Smooth muscle cell (in vitro differentiated cells): ENCODE results near the gene SETD3. TPM values are rescaled to one million over a fixed set of nuclear protein-coding genes. Genes with fewer than 3 reads are reported as not detected.

Experiments
- DNase-seq: peaks from one replicate; lab custom pipeline; 2025; ENCODE audit not compliant: unreplicated experiment; lab: John Stamatoyannopoulos, UW
- H2AFZ ChIP-seq: fragments of 200-600 bp; sonication (generic); 2 replicates; pipeline ENCODE4 v1.6.0; 2016; ENCODE audit warnings: antibody characterized with exemption, low read depth, mild to moderate bottlenecking
- H3F3A ChIP-seq: fragments of 200-600 bp; sonication (generic); 2 replicates; pipeline ENCODE4 v1.6.0; 2017; ENCODE audit warnings: antibody characterized with exemption, low read depth
- H3K27ac ChIP-seq: fragments of 200-600 bp; sonication (generic); 2 replicates; pipeline ENCODE4 v1.5.1; 2016; ENCODE audit warnings: low read depth, mild to moderate bottlenecking
- H3K27me3 ChIP-seq: fragments of 200-600 bp; sonication (generic); 2 replicates; pipeline ENCODE4 v1.6.1; 2016; ENCODE audit warnings: low read depth, mild to moderate bottlenecking
- H3K36me3 ChIP-seq: fragments of 200-600 bp; sonication (generic); 2 replicates; pipeline ENCODE4 v1.5.1; 2016; ENCODE audit warnings: low read depth
- H3K4me1 ChIP-seq: fragments of 200-600 bp; sonication (generic); 2 replicates; pipeline ENCODE4 v1.5.1; 2016; ENCODE audit warnings: low read depth
- H3K4me2 ChIP-seq: fragments of 200-600 bp; sonication (generic); 2 replicates; pipeline ENCODE4 v1.6.0; 2016; ENCODE audit warnings: mild to moderate bottlenecking
- H3K4me3 ChIP-seq: fragments of 200-600 bp; sonication (generic); 2 replicates; pipeline ENCODE4 v1.5.1; 2016; ENCODE audit warnings: mild to moderate bottlenecking
- H3K79me2 ChIP-seq: fragments of 200-600 bp; sonication (generic); 2 replicates; pipeline ENCODE4 v1.6.0; 2016; ENCODE audit warnings: low read depth, mild to moderate bottlenecking
- H3K9ac ChIP-seq: fragments of 200-600 bp; sonication (generic); 2 replicates; pipeline ENCODE4 v1.6.0; 2016; ENCODE audit warnings: low read depth
- H3K9me3 ChIP-seq: fragments of 200-600 bp; sonication (generic); replicated peaks from 2 replicates; pipeline ENCODE4 v1.5.1; 2016; ENCODE audit warnings: low read depth
- H4K20me1 ChIP-seq: fragments of 200-600 bp; sonication (generic); 2 replicates; pipeline ENCODE4 v1.6.0; 2016; ENCODE audit warnings: low read depth
- CTCF ChIP-seq: fragments of 200-600 bp; sonication (generic); IDR thresholded peaks from 2 replicates; pipeline ENCODE4 v1.5.1; 2017; ENCODE audit warnings: borderline replicate concordance, mild to moderate bottlenecking, antibody characterized with exemption; ENCODE audit not compliant: insufficient read depth, poor library complexity, severe bottlenecking
- WGBS: methylation state at CpG from one replicate; pipeline ENCODE4 v1.1.7; 2016; ENCODE audit warnings: low lambda C conversion rate; 5-methylcytosine and 5-hydroxymethylcytosine counted together
- polyA plus RNA-seq: library from polyadenylated mRNA; unstranded; fragments of >200 nt; fragmentation: Nextera tagmentation; extraction: Ambion mirVana; gene quantifications from 2 replicates; pipeline ENCODE4 v1.2.1, GENCODE V29; 2016
- total RNA-seq: library from RNA; depleted of rRNA; stranded (reverse); fragments of >200 nt; gene quantifications from 2 replicates; pipeline ENCODE4 v1.2.3, GENCODE V29; 2014

The SETD3 gene
- total and polyA plus RNA-seq, 2 experiments from 2014 or later: 49.2 to 74.9 TPM

- Histone ChIP-seq H3K4me3 (no peak overlapping the region), H4K20me1 (peaks cover 33% of the 10 kb centered on the region), H3K27ac (no peak overlapping the region), H3F3A (no peaks in the 10 kb centered on the region), H3K4me1 (no peaks in the 10 kb centered on the region), H3K4me2 (no peak overlapping the region), H3K9me3 (no peaks in the 10 kb centered on the region), H3K27me3 (no peaks in the 10 kb centered on the region), H3K79me2 (peaks cover 8% of the 10 kb centered on the region), H3K9ac (no peak overlapping the region), H3K36me3 (peaks cover 6% of the 10 kb centered on the region), H2AFZ (no peak overlapping the region)
- 96% methylated on average over 3 of the region's 3 CpGs for WGBS
- TF ChIP-seq CTCF: no peak
- DNase-seq: no peak
Measured at GRCh38 chr14:99450266-99450665, 30.4 kb downstream of the SETD3 start.

DNA sequence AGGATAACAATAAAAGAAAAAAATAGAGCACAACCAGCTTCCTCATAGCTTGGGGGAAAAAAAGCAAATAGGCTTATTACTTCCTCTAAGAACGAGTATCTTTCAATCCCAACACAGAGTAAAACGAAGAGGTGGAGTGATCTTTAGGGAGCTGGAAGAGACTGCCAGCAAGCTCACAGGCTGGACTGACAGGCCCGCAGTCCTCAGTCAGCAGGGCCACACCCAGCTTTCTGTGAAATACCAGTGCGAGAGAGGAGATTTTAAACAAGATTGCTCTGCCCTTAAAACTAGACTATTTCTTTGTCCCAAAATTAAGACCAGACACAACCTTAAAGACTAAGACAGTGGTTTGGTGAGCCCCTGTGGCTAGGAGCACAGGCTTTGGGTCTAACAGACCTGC is 32.9 kb downstream of the SETD3 start:
- H3K9ac ChIP-seq: no peak overlapping the region
- H3K4me2 ChIP-seq: no peak overlapping the region
- no peaks in the 10 kb centered on the region for H3K9me3 ChIP-seq
- no peaks in the 10 kb centered on the region for H3K27me3 ChIP-seq
- 78% methylated on average over 4 of the region's 4 CpGs for WGBS
- H3K27ac ChIP-seq: no peak overlapping the region
- no peaks in the 10 kb centered on the region for H3K79me2 ChIP-seq
- no peak for DNase-seq
- H4K20me1 ChIP-seq: peaks cover 16% of the 10 kb centered on the region
- H3K4me1 ChIP-seq: no peaks in the 10 kb centered on the region
- H2AFZ ChIP-seq: no peak overlapping the region
- peaks cover 6% of the 10 kb centered on the region for H3K36me3 ChIP-seq
- no peaks in the 10 kb centered on the region for H3F3A ChIP-seq
- no peak for TF ChIP-seq CTCF
- H3K4me3 ChIP-seq: no peak overlapping the region

GRCh38 chr14:99445931-99446330 is 34.7 kb downstream of the SETD3 start:
- no peak for DNase-seq
- Histone ChIP-seq H3K27ac (no peak overlapping the region), H3K9me3 (no peaks in the 10 kb centered on the region), H3K79me2 (peaks cover 7% of the 10 kb centered on the region), H3F3A (no peaks in the 10 kb centered on the region), H3K36me3 (peaks cover 6% of the 10 kb centered on the region), H4K20me1 (peaks cover 5% of the 10 kb centered on the region), H3K4me3 (no peak overlapping the region), H3K27me3 (no peaks in the 10 kb centered on the region), H2AFZ (no peak overlapping the region), H3K9ac (no peak overlapping the region), H3K4me2 (no peak overlapping the region), H3K4me1 (no peaks in the 10 kb centered on the region)
- TF ChIP-seq CTCF: no peak
- 98% methylated on average over 7 of the region's 7 CpGs for WGBS

GRCh38 chr14:99441918-99442317 is 38.7 kb downstream of the SETD3 start:
- H3K36me3 ChIP-seq: no peaks in the 10 kb centered on the region
- H2AFZ ChIP-seq: no peak overlapping the region
- no peak overlapping the region for H3K4me3 ChIP-seq
- WGBS: 79% methylated on average over 7 of the region's 7 CpGs
- H3K27me3 ChIP-seq: no peaks in the 10 kb centered on the region
- H3K27ac ChIP-seq: no peak overlapping the region
- TF ChIP-seq CTCF: no peak
- H3F3A ChIP-seq: peaks cover 11% of the 10 kb centered on the region
- no peak overlapping the region for H3K9ac ChIP-seq
- no peaks in the 10 kb centered on the region for H3K4me1 ChIP-seq
- no peak for DNase-seq
- H3K4me2 ChIP-seq: no peak overlapping the region
- peaks cover 5% of the 10 kb centered on the region for H4K20me1 ChIP-seq
- H3K9me3 ChIP-seq: no peaks in the 10 kb centered on the region
- peaks cover 24% of the 10 kb centered on the region for H3K79me2 ChIP-seq
